ENCODE data around the gene ROCK2.
"Not testable (repeated sequence)": the region's sequence is repeated elsewhere in the genome, so short reads cannot be mapped to it uniquely, and the experiment has no call there.

ROCK2 gene

GRCh38 chr2:11169333-11169732 lies 175.1 kb downstream of the ROCK2 start:
- DNase-seq: no peak

GRCh38 chr2:11168488-11168887 lies 175.9 kb downstream of the ROCK2 start:
- DNase-seq: no peak

- no peak for DNase-seq
These were observed 178.0 kb downstream of the ROCK2 start for GRCh38 chr2:11166476-11166875.

- not testable (repeated sequence) for DNase-seq
These were observed 179.4 kb downstream of the ROCK2 start for GRCh38 chr2:11165046-11165445.

- DNase-seq: no peak
These were observed 180.8 kb downstream of the ROCK2 start for GRCh38 chr2:11163439-11164317.

- DNase-seq: no peak
These were observed 182.7 kb downstream of the ROCK2 start for GRCh38 chr2:11161747-11162146.

- peak; percentile 48 for DNase-seq
These were observed 183.5 kb downstream of the ROCK2 start for GRCh38 chr2:11160731-11161455.

- no peak for DNase-seq
These were observed 184.2 kb downstream of the ROCK2 start for GRCh38 chr2:11160256-11160655.

- DNase-seq: no peak
These were observed 184.8 kb downstream of the ROCK2 start for GRCh38 chr2:11159574-11160170.

GRCh38 chr2:11158916-11159573 lies 185.4 kb downstream of the ROCK2 start:
- DNase-seq: no peak

- DNase-seq: no peak
These were observed 186.7 kb downstream of the ROCK2 start for GRCh38 chr2:11157731-11158130.

GRCh38 chr2:11157296-11157695 lies 187.1 kb downstream of the ROCK2 start:
- no peak for DNase-seq

- no peak for DNase-seq
These were observed 187.9 kb downstream of the ROCK2 start for GRCh38 chr2:11156396-11157075.

GRCh38 chr2:11155381-11156035 lies 188.9 kb downstream of the ROCK2 start, which contains the start of gene SLC66A3:
TSS of gene SLC66A3 (plus strand) at chr2:11155467. CDS start at chr2:11155547, 80 bp downstream.
- DNase-seq: peak; percentile 92

- peak; percentile 94 for DNase-seq
These were observed 189.5 kb downstream of the ROCK2 start for GRCh38 chr2:11154923-11155380.

GRCh38 chr2:11154016-11154922 lies 190.2 kb downstream of the ROCK2 start:
- no peak for DNase-seq

- DNase-seq: no peak
These were observed 191.8 kb downstream of the ROCK2 start for GRCh38 chr2:11152591-11152990.

GRCh38 chr2:11147263-11147662 lies 197.2 kb downstream of the ROCK2 start:
- DNase-seq: no peak

- no peak for DNase-seq
These were observed 198.4 kb downstream of the ROCK2 start for GRCh38 chr2:11146076-11146475.

GRCh38 chr2:11145350-11145749 lies 199.1 kb downstream of the ROCK2 start:
- DNase-seq: peak; percentile 41

- DNase-seq: no peak
These were observed 199.7 kb downstream of the ROCK2 start for GRCh38 chr2:11144738-11145079.
